HG02840 (cell line): ENCODE results near the gene LRIG1.

Experiments used
- ATAC-seq: cut with Tn5 transposase; IDR thresholded peaks from one replicate; pipeline ENCODE4 v1.9.1; 2021; ENCODE audit warnings: mild to moderate bottlenecking, moderate library complexity, moderate number of reproducible peaks; ENCODE audit not compliant: unreplicated experiment, low FRiP score

LRIG1 gene

GRCh38 chr3:66370179-66370578, 130.6 kb downstream of the LRIG1 start:
- ATAC-seq: no peak

GRCh38 chr3:66367979-66368378, 132.8 kb downstream of the LRIG1 start:
- no peak for ATAC-seq

- ATAC-seq: no peak
Observed at GRCh38 chr3:66366747-66367146, 134.1 kb downstream of the LRIG1 start.

DNA sequence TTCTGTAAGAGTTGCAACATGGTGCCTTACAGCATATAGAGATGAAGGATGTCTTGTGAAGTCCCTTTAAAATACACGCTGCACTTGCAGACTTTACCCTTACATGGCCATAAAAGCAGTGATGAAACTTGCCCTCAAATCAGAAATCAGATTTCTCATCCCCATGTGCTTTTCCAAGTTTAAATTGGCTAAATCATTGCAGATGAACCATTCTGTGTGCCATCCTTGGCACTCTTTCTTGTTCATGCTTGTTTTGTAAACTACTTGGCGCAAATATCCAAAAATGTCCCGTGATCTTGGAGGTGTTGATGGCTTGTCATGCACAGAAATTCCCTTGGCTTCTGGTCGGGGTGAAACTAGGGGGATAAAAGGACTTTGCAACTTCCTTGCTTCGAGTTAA, 135.7 kb downstream of the LRIG1 start:
- ATAC-seq: no peak

GRCh38 chr3:66363148-66363547, 137.7 kb downstream of the LRIG1 start:
- no peak for ATAC-seq

DNA sequence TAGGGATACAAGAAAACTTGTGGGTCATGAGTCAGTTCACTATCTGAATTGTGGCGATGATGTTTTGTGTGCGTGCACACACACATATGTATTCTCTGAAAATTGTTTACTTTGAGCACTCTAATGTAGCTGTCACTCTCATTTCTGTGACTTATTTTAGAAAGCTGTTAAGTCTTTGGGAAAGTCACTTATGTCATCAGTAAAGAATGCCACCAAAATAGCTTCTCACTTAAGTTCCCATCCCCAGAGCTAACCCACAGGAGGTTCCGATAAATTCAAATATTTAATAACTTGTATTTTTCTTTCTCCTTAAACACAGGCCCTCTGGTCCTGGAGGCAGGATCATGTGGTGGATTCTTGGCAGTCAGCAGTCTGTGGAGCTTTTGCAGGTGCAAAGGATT, 138.3 kb downstream of the LRIG1 start:
- no peak for ATAC-seq

DNA sequence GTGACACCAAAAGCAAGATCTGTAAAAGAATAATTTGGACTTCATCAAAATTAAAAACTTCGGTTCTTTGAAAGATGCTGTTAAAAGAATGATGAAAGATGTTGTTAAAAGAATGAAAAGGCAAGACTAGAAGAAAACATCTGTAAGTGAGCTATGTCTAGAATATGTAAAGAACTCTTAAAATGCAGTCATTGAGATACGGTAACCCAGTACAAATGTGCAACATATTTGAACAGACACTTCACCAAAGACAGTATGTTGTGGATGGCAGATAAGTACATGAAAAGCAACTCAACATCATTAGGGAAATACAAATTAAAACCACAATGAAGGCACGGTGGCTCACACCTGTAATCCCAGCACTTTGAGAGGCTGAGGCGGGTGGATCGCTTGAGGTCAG, 139.5 kb downstream of the LRIG1 start:
- ATAC-seq: no peak

- no peak for ATAC-seq
Observed at GRCh38 chr3:66355997-66356396, 144.8 kb downstream of the LRIG1 start.

GRCh38 chr3:66355394-66355793, 145.4 kb downstream of the LRIG1 start:
- ATAC-seq: no peak

- no peak for ATAC-seq
Observed at GRCh38 chr3:66354001-66354400, 146.8 kb downstream of the LRIG1 start.

- no peak for ATAC-seq
Observed at GRCh38 chr3:66353530-66353929, 147.3 kb downstream of the LRIG1 start.

- no peak for ATAC-seq
Observed at GRCh38 chr3:66353039-66353438, 147.8 kb downstream of the LRIG1 start.

GRCh38 chr3:66350601-66351000, 150.2 kb downstream of the LRIG1 start:
- no peak for ATAC-seq

DNA sequence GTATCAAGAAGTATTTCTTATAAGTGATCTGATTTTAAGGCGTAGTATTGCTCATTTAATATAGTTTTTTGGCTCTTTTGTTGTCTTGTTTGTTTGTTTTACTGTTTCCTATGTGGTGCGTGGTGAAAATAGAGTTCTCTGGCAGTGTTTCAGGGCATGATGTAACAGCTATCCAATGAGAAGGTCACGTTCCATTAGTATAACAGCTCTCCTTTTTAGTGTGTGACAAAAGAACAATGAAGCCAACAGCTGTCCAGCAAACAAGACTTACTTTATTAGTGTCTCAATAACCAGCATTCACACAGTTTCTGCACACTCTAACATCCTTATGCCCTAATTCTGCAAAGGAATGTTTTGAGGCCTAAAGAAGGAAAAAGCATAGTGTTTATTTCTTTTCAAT, 152.1 kb downstream of the LRIG1 start:
- no peak for ATAC-seq

GRCh38 chr3:66344848-66345578, 155.8 kb downstream of the LRIG1 start:
- ATAC-seq: no peak

DNA sequence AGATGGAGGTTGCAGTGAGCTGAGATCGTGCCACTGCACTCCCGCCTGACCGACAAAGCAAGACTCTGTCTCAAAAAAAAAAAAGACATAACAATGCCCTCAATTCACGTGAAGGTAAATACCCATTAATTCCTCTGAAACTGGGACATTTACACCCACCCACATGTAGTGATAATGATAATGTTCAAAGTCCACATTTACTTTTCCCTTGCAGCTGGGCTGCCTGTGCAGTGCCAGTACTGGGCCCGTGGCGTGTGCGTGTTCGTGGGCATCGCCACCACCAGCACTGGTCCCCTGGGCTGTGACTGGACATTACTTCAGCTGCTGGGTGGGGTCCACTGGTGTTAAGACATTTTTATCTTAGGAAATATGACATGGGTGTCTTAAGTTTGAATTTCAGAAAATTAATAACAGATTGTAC, 156.4 kb downstream of the LRIG1 start:
- no peak for ATAC-seq

DNA sequence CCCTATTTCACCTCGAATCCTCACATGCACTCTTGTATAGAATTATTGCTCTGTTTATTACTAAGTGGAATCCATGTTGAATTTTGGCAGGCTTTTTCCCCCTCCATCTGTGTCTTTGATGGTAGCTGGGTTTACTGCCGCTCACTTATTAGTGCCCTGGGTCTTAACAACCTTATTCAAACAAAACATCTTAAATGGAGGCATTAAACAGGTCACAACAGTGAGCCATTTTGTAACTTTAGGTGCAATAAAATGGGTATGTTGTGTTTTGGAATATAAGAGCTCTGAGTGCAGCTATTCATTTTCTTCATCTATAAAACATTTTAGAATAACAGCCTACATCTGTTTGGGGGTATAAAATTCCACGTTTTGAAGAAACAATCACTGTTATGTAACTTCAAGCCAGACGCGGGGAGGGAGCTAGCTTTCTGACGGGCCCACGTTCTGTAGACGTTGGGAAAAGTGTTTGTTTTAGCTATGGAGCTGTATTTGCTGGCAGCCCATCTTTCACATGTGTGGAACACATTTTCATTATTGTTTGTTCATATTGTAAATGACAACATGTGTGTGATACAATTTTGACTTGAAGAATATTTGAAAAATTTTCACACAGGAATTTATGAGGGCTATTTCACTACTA, 158.0 kb downstream of the LRIG1 start:
- ATAC-seq: no peak

DNA sequence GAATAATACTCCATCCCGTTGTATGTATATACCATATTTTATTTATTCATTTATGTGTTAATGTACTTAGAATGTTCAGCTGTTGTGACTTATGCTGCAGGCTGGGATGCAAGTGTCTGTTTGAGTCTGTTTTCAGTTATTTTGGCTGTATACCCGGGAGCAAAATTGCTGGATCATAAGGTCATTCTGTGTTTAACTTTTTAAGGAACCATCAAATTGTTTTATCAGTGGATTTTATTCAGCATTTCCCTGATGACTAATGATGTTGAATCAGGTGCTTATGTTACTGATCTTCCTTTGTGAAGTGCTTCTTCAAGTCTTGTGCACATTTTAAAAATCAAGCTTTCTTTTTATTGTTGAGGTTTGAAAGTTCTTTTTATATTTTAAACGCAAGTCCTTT, 161.9 kb downstream of the LRIG1 start:
- no peak for ATAC-seq

GRCh38 chr3:66336333-66336766, 164.5 kb downstream of the LRIG1 start:
- no peak for ATAC-seq

GRCh38 chr3:66335671-66336070, 165.2 kb downstream of the LRIG1 start:
- ATAC-seq: no peak
